ENCODE measurements around the gene CEP44.

GRCh38 chr4:174278467-174278866 is 5.2 kb upstream of the CEP44 start:
- TF ChIP-seq CTCF (conservative IDR thresholded peaks at IDR 0.05; ENCODE audit: low read depth, low read length) (no peak), POLR2A (IDR thresholded peaks at IDR 0.05; ENCODE audit: low read depth, low read length) (no peak), SMC3 (IDR thresholded peaks at IDR 0.05; ENCODE audit: low read depth, low read length) (no peak), RCOR1 (IDR thresholded peaks at IDR 0.05; ENCODE audit: insufficient replicate concordance, low read length) (no peak)
